ENCODE data around the gene IL34.

The IL34 gene

GRCh38 chr16:70686376-70687101 lies 40.2 kb downstream of the IL34 start:
- no peak for TF ChIP-seq CTCF (IDR thresholded peaks at IDR 0.05; ENCODE audit: borderline replicate concordance, control extremely low read depth, extremely low read depth, insufficient read depth, missing control alignments)
- in situ Hi-C loops (cut with MboI; ENCODE audit: low sequenced_read_pairs, unreplicated experiment), result no loop called here
- no peak for DNase-seq (ENCODE audit: low spot score)

- DNase-seq (ENCODE audit: low spot score), result no peak
- in situ Hi-C loops (cut with MboI; ENCODE audit: low sequenced_read_pairs, unreplicated experiment), result no loop called here
These were observed 40.7 kb downstream of the IL34 start for GRCh38 chr16:70687102-70687511.

GRCh38 chr16:70687671-70688245 lies 41.4 kb downstream of the IL34 start:
- in situ Hi-C loops (cut with MboI; ENCODE audit: low sequenced_read_pairs, unreplicated experiment), result no loop called here
- TF ChIP-seq CTCF (IDR thresholded peaks at IDR 0.05; ENCODE audit: borderline replicate concordance, control extremely low read depth, extremely low read depth, insufficient read depth, missing control alignments), result no peak
- no peak for DNase-seq (ENCODE audit: low spot score)

More at GRCh38 chr16:70687102-70687511, 40.7 kb downstream of the IL34 start:
- TF ChIP-seq CTCF (IDR thresholded peaks at IDR 0.05; ENCODE audit: borderline replicate concordance, control extremely low read depth, extremely low read depth, insufficient read depth, missing control alignments), result no peak

- no peak for TF ChIP-seq CTCF (IDR thresholded peaks at IDR 0.05; ENCODE audit: borderline replicate concordance, control extremely low read depth, extremely low read depth, insufficient read depth, missing control alignments)
- in situ Hi-C loops (cut with MboI; ENCODE audit: low sequenced_read_pairs, unreplicated experiment), result no loop called here
- no peak for DNase-seq (ENCODE audit: low spot score)
These were observed 41.9 kb downstream of the IL34 start for GRCh38 chr16:70688246-70688742.

- TF ChIP-seq CTCF (IDR thresholded peaks at IDR 0.05; ENCODE audit: borderline replicate concordance, control extremely low read depth, extremely low read depth, insufficient read depth, missing control alignments), result no peak
- DNase-seq (ENCODE audit: low spot score), result no peak
- in situ Hi-C loops (cut with MboI; ENCODE audit: low sequenced_read_pairs, unreplicated experiment), result no loop called here
These were observed 42.9 kb downstream of the IL34 start for GRCh38 chr16:70689035-70689969.

Measured in GM13976 (cell line).